A673 (cell line): Measurements from ENCODE around the gene DNAJC12. TPM values are rescaled to one million over a fixed set of nuclear protein-coding genes. Genes with fewer than 3 reads are reported as not detected.

Experiments
- BruUV-seq: library from RNA; stranded (reverse); fragments of 400-500 nt; replicated peaks from 2 replicates; lab custom pipeline; 2021; lab: Mats Ljungman, UMichigan
- CTCF ChIA-PET: fragments of 300-600 bp; sonication (Branson Sonifier 250); formaldehyde crosslinking; loops from one replicate; lab custom pipeline; 2022; ENCODE audit warnings: antibody characterized with exemption; lab: Charles Lee
- POLR2A ChIA-PET: fragments of 300-600 bp; sonication (Branson Sonifier 250); formaldehyde crosslinking; loops from one replicate; lab custom pipeline; 2022; ENCODE audit warnings: antibody characterized with exemption; ENCODE audit not compliant: low non-redundant PET; lab: Charles Lee
- DNase-seq: peaks from one replicate; pipeline ENCODE4 v3.0.0-alpha.2; 2015; ENCODE audit warnings: low spot score
- H3K27ac ChIP-seq: fragments of 200-600 bp; sonication (generic); 2 replicates; pipeline ENCODE4 v1.5.1; 2016; ENCODE audit warnings: mixed run types, low read depth, mild to moderate bottlenecking, mixed read lengths, antibody characterized with exemption, low read length; ENCODE audit not compliant: poor library complexity, severe bottlenecking
- H3K27me3 ChIP-seq: fragments of 200-600 bp; sonication (generic); replicated peaks from 2 replicates; pipeline ENCODE4 v1.6.1; 2017; ENCODE audit warnings: mixed run types, low read depth, mild to moderate bottlenecking, mixed read lengths, antibody characterized with exemption, low read length; ENCODE audit not compliant: insufficient read depth, poor library complexity
- H3K36me3 ChIP-seq: fragments of 200-600 bp; sonication (generic); 2 replicates; pipeline ENCODE4 v1.6.1; 2016; ENCODE audit warnings: mixed run types, mild to moderate bottlenecking, mixed read lengths, antibody characterized with exemption, low read length; ENCODE audit not compliant: insufficient read depth, poor library complexity, severe bottlenecking
- H3K4me1 ChIP-seq: fragments of 200-600 bp; sonication (generic); 2 replicates; pipeline ENCODE4 v1.6.1; 2017; ENCODE audit warnings: mixed run types, mild to moderate bottlenecking, mixed read lengths, antibody characterized with exemption, low read length; ENCODE audit not compliant: insufficient read depth, poor library complexity, severe bottlenecking
- H3K4me3 ChIP-seq: fragments of 200-600 bp; sonication (generic); 2 replicates; pipeline ENCODE4 v1.5.1; 2016; ENCODE audit warnings: low read depth, mixed run types, mild to moderate bottlenecking, mixed read lengths, low read length; ENCODE audit not compliant: poor library complexity, severe bottlenecking
- H3K9me3 ChIP-seq: fragments of 200-600 bp; sonication (generic); 2 replicates; pipeline ENCODE4 v1.6.1; 2016; ENCODE audit warnings: mixed run types, low read depth, mild to moderate bottlenecking, mixed read lengths, antibody characterized with exemption, low read length; ENCODE audit not compliant: poor library complexity, severe bottlenecking
- EZH2 ChIP-seq: fragments of 200-600 bp; sonication (generic); IDR thresholded peaks from 2 replicates; pipeline ENCODE4 v1.6.1; 2017; ENCODE audit warnings: borderline replicate concordance, low read depth, mild to moderate bottlenecking, mixed read lengths, antibody characterized with exemption, low read length; ENCODE audit not compliant: poor library complexity, severe bottlenecking
- intact Hi-C: fragments of 100-400 bp; cut with micrococcal nuclease; formaldehyde crosslinking; loops from one replicate; pipeline ENCODE4 v1.10.0; 2022; ENCODE audit not compliant: unreplicated experiment
- total RNA-seq: library from RNA; stranded (reverse); gene quantifications from 2 replicates; pipeline ENCODE4 v1.2.3, GENCODE V29; 2021
- TF ChIP-seq, protein P1 (sequence below): fragments of 300-800, 200-600 bp; sonication (generic); conservative IDR thresholded peaks from 2 replicates; pipeline ENCODE4 v1.5.1; 2017; ENCODE audit warnings: low read depth, mild to moderate bottlenecking, antibody characterized with exemption, low read length, moderate library complexity, mixed read lengths

The DNAJC12 gene
- total RNA-seq, 1 experiment from 2014 or later, result 182 TPM

DNA sequence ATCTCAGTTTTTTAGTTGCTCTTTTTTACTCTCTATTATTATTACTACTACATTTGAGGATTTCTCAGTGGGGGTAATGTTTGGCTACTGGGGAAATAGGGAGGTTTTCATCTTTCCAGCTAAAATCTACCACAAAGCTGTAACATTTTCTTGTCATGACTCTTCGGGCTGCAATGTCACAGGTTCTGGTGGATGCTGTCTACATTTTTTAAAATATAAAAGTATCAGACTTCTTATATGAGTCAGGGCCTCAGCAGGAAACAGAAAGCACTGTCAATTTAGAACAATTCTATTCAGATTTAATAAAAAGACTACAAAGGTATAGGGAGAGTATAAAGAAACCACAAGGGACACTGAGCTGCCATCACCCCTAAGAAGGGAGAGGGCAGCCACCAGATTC, 61.6 kb downstream of the DNAJC12 start:
- BruUV-seq, result no TSS peak

DNA sequence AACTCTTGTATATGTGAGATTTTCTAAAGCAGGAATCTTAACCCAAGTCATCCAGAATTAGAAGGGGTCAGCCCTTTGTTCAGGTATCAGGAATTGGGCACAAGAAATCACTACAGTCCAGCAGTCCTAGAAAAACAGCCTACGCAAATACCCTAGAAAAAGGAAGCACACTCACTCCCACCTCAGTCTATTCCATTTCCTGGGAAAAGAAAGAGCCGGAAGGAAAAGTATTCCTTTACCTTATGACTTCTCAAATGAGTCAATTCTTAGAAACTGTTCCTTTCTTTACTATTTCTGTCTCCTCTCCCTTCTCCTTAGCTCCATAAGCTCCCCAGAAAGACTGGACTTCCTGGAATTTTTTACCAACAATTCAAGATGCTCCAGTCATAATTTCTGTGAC, 62.7 kb downstream of the DNAJC12 start:
- Histone ChIP-seq H3K27me3 (no peaks in the 10 kb centered on the region), H3K27ac (no peak overlapping the region), H3K36me3 (no peaks in the 10 kb centered on the region), H3K9me3 (no peaks in the 10 kb centered on the region), H3K4me3 (no peak overlapping the region), H3K4me1 (no peaks in the 10 kb centered on the region)
- intact Hi-C loops, result no loop called here
- POLR2A ChIA-PET, result no interaction called here
- TF ChIP-seq, protein P1, sequence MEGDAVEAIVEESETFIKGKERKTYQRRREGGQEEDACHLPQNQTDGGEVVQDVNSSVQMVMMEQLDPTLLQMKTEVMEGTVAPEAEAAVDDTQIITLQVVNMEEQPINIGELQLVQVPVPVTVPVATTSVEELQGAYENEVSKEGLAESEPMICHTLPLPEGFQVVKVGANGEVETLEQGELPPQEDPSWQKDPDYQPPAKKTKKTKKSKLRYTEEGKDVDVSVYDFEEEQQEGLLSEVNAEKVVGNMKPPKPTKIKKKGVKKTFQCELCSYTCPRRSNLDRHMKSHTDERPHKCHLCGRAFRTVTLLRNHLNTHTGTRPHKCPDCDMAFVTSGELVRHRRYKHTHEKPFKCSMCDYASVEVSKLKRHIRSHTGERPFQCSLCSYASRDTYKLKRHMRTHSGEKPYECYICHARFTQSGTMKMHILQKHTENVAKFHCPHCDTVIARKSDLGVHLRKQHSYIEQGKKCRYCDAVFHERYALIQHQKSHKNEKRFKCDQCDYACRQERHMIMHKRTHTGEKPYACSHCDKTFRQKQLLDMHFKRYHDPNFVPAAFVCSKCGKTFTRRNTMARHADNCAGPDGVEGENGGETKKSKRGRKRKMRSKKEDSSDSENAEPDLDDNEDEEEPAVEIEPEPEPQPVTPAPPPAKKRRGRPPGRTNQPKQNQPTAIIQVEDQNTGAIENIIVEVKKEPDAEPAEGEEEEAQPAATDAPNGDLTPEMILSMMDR, result no peak
- TF ChIP-seq EZH2, result no peak
- no peak for DNase-seq
- CTCF ChIA-PET, result interaction anchor here (0.7 kb wide), 1 partner anchor 431 kb away, joined by 6 read pairs; no protein-coding TSS in a partner anchor
- BruUV-seq, result no TSS peak

More for the DNA sequence above, 61.6 kb downstream of the DNAJC12 start:
- H3K27ac ChIP-seq, result no peak overlapping the region
- H3K27me3 ChIP-seq, result no peaks in the 10 kb centered on the region
- H3K36me3 ChIP-seq, result no peaks in the 10 kb centered on the region
- intact Hi-C loops, result no loop called here
- POLR2A ChIA-PET, result no interaction called here
- no peaks in the 10 kb centered on the region for H3K4me1 ChIP-seq
- DNase-seq, result no peak
- CTCF ChIA-PET, result no interaction called here
- no peak overlapping the region for H3K4me3 ChIP-seq
- H3K9me3 ChIP-seq, result no peaks in the 10 kb centered on the region
- no peak for TF ChIP-seq EZH2
- TF ChIP-seq, protein P1, result no peak

DNA sequence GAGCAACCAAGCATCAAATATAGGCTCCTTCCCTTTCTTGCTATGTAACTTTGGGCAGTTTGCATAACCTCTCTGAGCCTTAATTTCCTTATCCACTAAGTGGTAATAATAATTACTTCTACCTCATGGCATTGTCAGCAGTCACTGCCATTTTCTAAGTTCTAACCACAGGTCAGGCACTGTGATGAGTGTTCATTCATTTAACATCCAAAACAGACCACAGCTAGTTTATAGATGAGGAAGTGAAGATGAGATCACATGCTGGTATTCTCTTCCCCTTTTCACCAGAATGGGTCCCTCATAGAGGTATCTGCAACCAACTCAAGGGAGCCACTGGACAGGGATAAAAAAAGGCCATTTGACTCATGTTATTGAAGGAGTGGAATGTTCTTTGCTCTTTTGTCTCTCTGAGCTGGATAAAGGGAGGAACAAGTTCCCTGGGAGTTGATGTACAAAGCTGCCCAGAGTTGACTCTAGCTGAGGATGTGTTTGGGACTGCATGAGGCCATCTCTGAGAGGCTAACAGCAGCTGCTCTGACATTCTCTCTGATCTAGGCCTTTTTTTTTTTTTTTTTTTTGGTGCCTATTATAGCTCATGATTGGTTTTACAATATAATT, 65.0 kb downstream of the DNAJC12 start:
- Histone ChIP-seq H3K27ac (no peak overlapping the region), H3K27me3 (no peaks in the 10 kb centered on the region), H3K9me3 (no peaks in the 10 kb centered on the region), H3K4me3 (no peak overlapping the region), H3K36me3 (no peaks in the 10 kb centered on the region), H3K4me1 (no peaks in the 10 kb centered on the region)
- no TSS peak for BruUV-seq
- TF ChIP-seq, protein P1, result no peak
- TF ChIP-seq EZH2, result no peak
- intact Hi-C loops, result no loop called here
- ChIA-PET POLR2A (no interaction called here), CTCF (interaction anchor here (0.7 kb wide), 1 partner anchor 254 kb away, joined by 3 read pairs; no protein-coding TSS in a partner anchor)
- no peak for DNase-seq
